GM19240 (cell line): ENCODE data around the gene MBD2.
A peak's percentile ranks its signal among the peaks of the same experiment; 100 is the strongest.
"Not testable (repeated sequence)": the region's sequence is repeated elsewhere in the genome, so short reads cannot be mapped to it uniquely, and the experiment has no call there.

ENCODE experiments used
- DNase-seq: peaks from one replicate; pipeline ENCODE4 v3.0.0; 2011; ENCODE audit warnings: low spot score; ENCODE audit not compliant: insufficient read length

The MBD2 gene

GRCh38 chr18:54224379-54225014, at the start of gene MBD2:
MBD2 (minus strand) TSS chr18:54224669; CDS start chr18:54224559, 110 bp downstream.
- peak; percentile 63 for DNase-seq

- DNase-seq, result no peak
These were observed 45.7 kb upstream of the MBD2 start for GRCh38 chr18:54269893-54270844.

GRCh38 chr18:54268751-54269150, 44.3 kb upstream of the MBD2 start:
- DNase-seq, result no peak

GRCh38 chr18:54267701-54268100, 43.2 kb upstream of the MBD2 start:
- no peak for DNase-seq

GRCh38 chr18:54263904-54264336, 39.5 kb upstream of the MBD2 start:
- DNase-seq, result no peak

GRCh38 chr18:54261894-54262293, 37.4 kb upstream of the MBD2 start:
- DNase-seq, result no peak

GRCh38 chr18:54260396-54261072, 36.1 kb upstream of the MBD2 start:
- DNase-seq, result no peak

- DNase-seq, result not testable (repeated sequence)
These were observed 33.3 kb upstream of the MBD2 start for GRCh38 chr18:54257818-54258217.

- no peak for DNase-seq
These were observed 32.5 kb upstream of the MBD2 start for GRCh38 chr18:54257015-54257414.

- DNase-seq, result no peak
These were observed 30.7 kb upstream of the MBD2 start for GRCh38 chr18:54255141-54255540.

- DNase-seq, result no peak
These were observed 29.8 kb upstream of the MBD2 start for GRCh38 chr18:54254265-54254758.

- DNase-seq, result no peak
These were observed 27.3 kb upstream of the MBD2 start for GRCh38 chr18:54251606-54252390.

GRCh38 chr18:54250846-54251261, 26.4 kb upstream of the MBD2 start:
- DNase-seq, result no peak

GRCh38 chr18:54247511-54248175, 23.2 kb upstream of the MBD2 start:
- no peak for DNase-seq

- DNase-seq, result no peak
These were observed 17.9 kb upstream of the MBD2 start for GRCh38 chr18:54242327-54242726.

GRCh38 chr18:54241483-54241882, 17.0 kb upstream of the MBD2 start:
- no peak for DNase-seq

GRCh38 chr18:54240629-54241107, 16.2 kb upstream of the MBD2 start:
- DNase-seq, result no peak

GRCh38 chr18:54239601-54240000, 15.1 kb upstream of the MBD2 start:
- DNase-seq, result no peak

GRCh38 chr18:54239091-54239490, 14.6 kb upstream of the MBD2 start:
- DNase-seq, result no peak
